Neuronal stem cell (in vitro differentiated cells): Measurements from ENCODE around the gene NUBPL.

ENCODE experiments used
- DNase-seq: peaks from one replicate; pipeline ENCODE4 v3.0.0-alpha.2; 2013; ENCODE audit warnings: low spot score
- H2AFZ ChIP-seq: one replicate; pipeline ENCODE4 v1.6.1; 2013; ENCODE audit warnings: mild to moderate bottlenecking, low read length, inconsistent platforms
- H2AK5ac ChIP-seq: 2 replicates; pipeline ENCODE4 v1.6.1; 2013; ENCODE audit warnings: low read depth, mild to moderate bottlenecking, inconsistent platforms, low read length, moderate library complexity, mixed read lengths
- H2BK120ac ChIP-seq: 2 replicates; pipeline ENCODE4 v1.6.1; 2013; ENCODE audit warnings: low read depth, mild to moderate bottlenecking, inconsistent platforms, low read length, moderate library complexity, mixed read lengths
- H2BK12ac ChIP-seq: one replicate; pipeline ENCODE4 v1.6.1; 2013; ENCODE audit warnings: low read length, inconsistent platforms
- H2BK15ac ChIP-seq: 2 replicates; pipeline ENCODE4 v1.6.1; 2013; ENCODE audit warnings: mild to moderate bottlenecking, low read length, inconsistent platforms, mixed read lengths
- H2BK5ac ChIP-seq: one replicate; pipeline ENCODE4 v1.6.1; 2013; ENCODE audit warnings: inconsistent platforms, mild to moderate bottlenecking, low read length, moderate library complexity
- H3K14ac ChIP-seq: one replicate; pipeline ENCODE4 v1.6.1; 2013; ENCODE audit warnings: low read length, inconsistent platforms
- H3K18ac ChIP-seq: 2 replicates; pipeline ENCODE4 v1.6.1; 2013; ENCODE audit warnings: low read length, inconsistent platforms
- H3K23ac ChIP-seq: 2 replicates; pipeline ENCODE4 v1.6.1; 2013; ENCODE audit warnings: low read depth, mild to moderate bottlenecking, mixed read lengths, low read length, inconsistent platforms; ENCODE audit not compliant: poor library complexity
- H3K27ac ChIP-seq: replicated peaks from 3 replicates; pipeline ENCODE4 v1.5.1; 2013; ENCODE audit warnings: low read length, inconsistent platforms
- H3K27me3 ChIP-seq, 3 experiments: 2 replicates each; pipeline ENCODE4 v1.6.1; 2013; ENCODE audit warnings: low read length in 3 of 3, mild to moderate bottlenecking in 2 of 3, inconsistent platforms in 1 of 3, low read depth in 1 of 3, mixed read lengths in 1 of 3, moderate library complexity in 1 of 3; ENCODE audit not compliant: control insufficient read depth in 3 of 3, insufficient read depth in 3 of 3
- H3K36me3 ChIP-seq, 2 donors: replicated peaks in 1 of 2; 2 replicates each; pipeline ENCODE4 v1.6.1; 2013; ENCODE audit warnings: low read length in 2 of 2; ENCODE audit not compliant: control insufficient read depth in 2 of 2, insufficient read depth in 2 of 2
- H3K4ac ChIP-seq: 2 replicates; pipeline ENCODE4 v1.6.1; 2013; ENCODE audit warnings: inconsistent platforms, mild to moderate bottlenecking, low read length, moderate library complexity
- H3K4me1 ChIP-seq, 2 donors: 1 replicate in 1 of 2; 2 replicates in 1 of 2; pipeline ENCODE4 v1.6.1; 2013; ENCODE audit warnings: low read length in 2 of 2, low read depth in 1 of 2; ENCODE audit not compliant: control insufficient read depth in 2 of 2, insufficient read depth in 1 of 2
- H3K4me2 ChIP-seq: one replicate; pipeline ENCODE4 v1.6.1; 2013; ENCODE audit warnings: mild to moderate bottlenecking, low read length, inconsistent platforms; ENCODE audit not compliant: insufficient read depth, poor library complexity, severe bottlenecking
- H3K4me3 ChIP-seq, 2 donors: 2 replicates each; pipeline ENCODE4 v1.5.1; 2013; ENCODE audit warnings: low read length in 2 of 2, mild to moderate bottlenecking in 2 of 2, inconsistent platforms in 1 of 2, moderate library complexity in 1 of 2
- H3K79me1 ChIP-seq: one replicate; pipeline ENCODE4 v1.6.1; 2013; ENCODE audit warnings: low read depth, mild to moderate bottlenecking, inconsistent platforms, low read length, moderate library complexity
- H3K9ac ChIP-seq: one replicate; pipeline ENCODE4 v1.6.1; 2013; ENCODE audit warnings: mild to moderate bottlenecking, low read depth, low read length, inconsistent platforms; ENCODE audit not compliant: poor library complexity
- H3K9me3 ChIP-seq, 2 donors: replicated peaks in 1 of 2; 2 replicates each; pipeline versions ENCODE3 to v1.6.1; 2013; ENCODE audit warnings: low read length in 2 of 2, mild to moderate bottlenecking in 2 of 2, inconsistent platforms in 1 of 2, low read depth in 1 of 2, mixed read lengths in 1 of 2, moderate library complexity in 1 of 2; ENCODE audit not compliant: control insufficient read depth in 2 of 2, insufficient read depth in 1 of 2
- H4K8ac ChIP-seq: one replicate; pipeline ENCODE4 v1.6.1; 2013; ENCODE audit warnings: low read depth, mild to moderate bottlenecking, inconsistent platforms, low read length, moderate library complexity
- H4K91ac ChIP-seq: one replicate; pipeline ENCODE4 v1.6.1; 2013; ENCODE audit warnings: low read length, low read depth, mild to moderate bottlenecking, inconsistent platforms; ENCODE audit not compliant: poor library complexity
- WGBS, 2 donors: extraction: QIAGEN DNeasy Blood & Tissue Kit; methylation state at CpG; one replicate each; pipeline ENCODE4 v1.1.7; 2013; ENCODE audit warnings: missing lambda C conversion rate in 2 of 2, mixed read lengths in 1 of 2; ENCODE audit not compliant: insufficient read length in 2 of 2, insufficient replicate concordance in 1 of 2; ENCODE audit errors: extremely low coverage in 2 of 2; 5-methylcytosine and 5-hydroxymethylcytosine counted together

Gene NUBPL

GRCh38 chr14:31572955-31573354 is 11.8 kb downstream of the NUBPL start:
- H4K91ac ChIP-seq = no peak overlapping the region
- H3K18ac ChIP-seq = no peak overlapping the region
- no peak overlapping the region for H3K27ac ChIP-seq

GRCh38 chr14:31576949-31577348 is 15.7 kb downstream of the NUBPL start:
- no peak overlapping the region for H3K9ac ChIP-seq
- H2BK15ac ChIP-seq = no peak overlapping the region
- no peak overlapping the region for H4K91ac ChIP-seq
- H3K4me1 ChIP-seq = no peaks in the 10 kb centered on the region
- no peak overlapping the region for H3K4me2 ChIP-seq
- no peak overlapping the region for H3K14ac ChIP-seq
- H2AK5ac ChIP-seq = no peak overlapping the region
- no peak overlapping the region for H2BK12ac ChIP-seq
- H3K23ac ChIP-seq = no peak overlapping the region
- no peak overlapping the region for H2BK5ac ChIP-seq
- no peak overlapping the region for H3K18ac ChIP-seq
- DNase-seq = no peak
- no peak overlapping the region for H4K8ac ChIP-seq
- WGBS, 2 donors = no CpG with 5 or more reads among the region's 1 CpG
- H3K27me3 ChIP-seq = no peaks in the 10 kb centered on the region
- H3K79me1 ChIP-seq = peaks cover 3% of the 10 kb centered on the region
- H2AFZ ChIP-seq = no peak overlapping the region
- peaks cover 0 to 6% of the 10 kb centered on the region in 2 donors for H3K36me3 ChIP-seq
- H3K4ac ChIP-seq = no peak overlapping the region
- no peaks in the 10 kb centered on the region for H3K9me3 ChIP-seq
- H2BK120ac ChIP-seq = no peak overlapping the region
- H3K4me3 ChIP-seq = no peak overlapping the region
- H3K27ac ChIP-seq = no peak overlapping the region

More at GRCh38 chr14:31572955-31573354, 11.8 kb downstream of the NUBPL start:
- Histone ChIP-seq H3K14ac (no peak overlapping the region), H2AFZ (no peak overlapping the region), H2BK12ac (no peak overlapping the region), H3K36me3 (peaks cover 0 to 6% of the 10 kb centered on the region in 2 donors), H3K4me3 (no peak overlapping the region), H3K79me1 (peaks cover 3% of the 10 kb centered on the region), H3K9me3 (no peaks in the 10 kb centered on the region), H2BK120ac (no peak overlapping the region), H3K23ac (no peak overlapping the region), H3K4ac (no peak overlapping the region), H3K4me1 (no peaks in the 10 kb centered on the region), H2AK5ac (no peak overlapping the region), H3K27me3 (no peaks in the 10 kb centered on the region), H3K4me2 (no peak overlapping the region), H2BK5ac (no peak overlapping the region), H3K9ac (no peak overlapping the region), H4K8ac (no peak overlapping the region), H2BK15ac (no peak overlapping the region)
- no peak for DNase-seq
- no CpG with 5 or more reads among the region's 2 CpGs for WGBS, 2 donors

GRCh38 chr14:31578266-31578665 is 17.1 kb downstream of the NUBPL start:
- Histone ChIP-seq H2AK5ac (no peak overlapping the region), H3K27me3 (no peaks in the 10 kb centered on the region), H2BK12ac (no peak overlapping the region), H2AFZ (no peak overlapping the region), H4K91ac (no peak overlapping the region), H3K4me2 (no peak overlapping the region), H3K36me3 (peaks cover 0 to 6% of the 10 kb centered on the region in 2 donors), H3K18ac (no peak overlapping the region), H3K27ac (no peak overlapping the region), H3K4ac (no peak overlapping the region), H3K14ac (no peak overlapping the region), H3K4me1 (peaks cover 0 to 2% of the 10 kb centered on the region in 2 donors), H2BK120ac (no peak overlapping the region), H3K9ac (no peak overlapping the region), H3K9me3 (no peaks in the 10 kb centered on the region), H4K8ac (no peak overlapping the region), H3K79me1 (peaks cover 3% of the 10 kb centered on the region), H3K4me3 (no peak overlapping the region), H3K23ac (no peak overlapping the region), H2BK5ac (no peak overlapping the region), H2BK15ac (no peak overlapping the region)
- no CpG with 5 or more reads among the region's 3 CpGs for WGBS, 2 donors
- DNase-seq = no peak

- Histone ChIP-seq H3K4ac (no peak overlapping the region), H3K27me3 (no peaks in the 10 kb centered on the region), H3K23ac (no peak overlapping the region), H2BK120ac (no peak overlapping the region), H3K4me1 (peaks cover 0 to 2% of the 10 kb centered on the region in 2 donors), H3K14ac (no peak overlapping the region), H4K91ac (no peak overlapping the region), H3K36me3 (peaks cover 0 to 6% of the 10 kb centered on the region in 2 donors), H2BK12ac (no peak overlapping the region), H3K79me1 (peaks cover 3% of the 10 kb centered on the region), H2BK5ac (no peak overlapping the region), H3K9ac (no peak overlapping the region), H3K4me3 (no peak overlapping the region), H2AK5ac (no peak overlapping the region), H3K27ac (no peak overlapping the region), H3K9me3 (no peaks in the 10 kb centered on the region), H2BK15ac (no peak overlapping the region), H3K4me2 (no peak overlapping the region), H2AFZ (no peak overlapping the region), H3K18ac (no peak overlapping the region), H4K8ac (no peak overlapping the region)
- no CpG with 5 or more reads among the region's 7 CpGs for WGBS, 2 donors
- DNase-seq = no peak
Measured at GRCh38 chr14:31578792-31579501, 17.7 kb downstream of the NUBPL start.
